Measurements from ENCODE around the gene GEMIN7.

GRCh38 chr19:45135176-45135885 lies 56.3 kb downstream of the GEMIN7 start:
- TF ChIP-seq CTCF (IDR thresholded peaks at IDR 0.05 in 8 of 11, conservative IDR thresholded peaks at IDR 0.05 in 3 of 11) (no peak), POLR2A (IDR thresholded peaks at IDR 0.05) (no peak), POLR2AphosphoS5 (IDR thresholded peaks at IDR 0.05) (no peak)

Data from spleen (tissue), 7 donors.